Measurements from ENCODE around the gene LRRK1.

LRRK1 gene

GRCh38 chr15:100997442-100997841, 78.3 kb downstream of the LRRK1 start:
- CTCF ChIA-PET = interaction anchor here (0.6 to 18.4 kb wide), 5 partner anchors 11 to 370 kb away, joined by 3 to 757 read pairs (median 5); partner anchors contain the start of gene LRRK1
- no peak overlapping the region for H3K4me3 ChIP-seq (ENCODE audit: low read depth, low read length)
- POLR2A ChIA-PET = interaction anchor here (0.5 kb wide), 1 partner anchor 255 kb away, joined by 4 read pairs; the partner anchor contains the start of gene CHSY1
- TF ChIP-seq CTCF (IDR thresholded peaks at IDR 0.05; ENCODE audit: insufficient read depth, low read length, missing control alignments) = no peak
- no peak for DNase-seq (ENCODE audit: low read depth, low spot score)

- no peak for DNase-seq (ENCODE audit: low read depth, low spot score)
- POLR2A ChIA-PET = interaction anchor here (0.6 kb wide), 1 partner anchor 71 kb away, joined by 3 read pairs; no protein-coding TSS in a partner anchor
- TF ChIP-seq CTCF (IDR thresholded peaks at IDR 0.05; ENCODE audit: insufficient read depth, low read length, missing control alignments) = no peak
- CTCF ChIA-PET = interaction anchor here (0.7 to 18.4 kb wide), 6 partner anchors 10 to 81 kb away, joined by 3 to 757 read pairs (median 5); partner anchors contain the start of gene LRRK1
- H3K4me3 ChIP-seq (ENCODE audit: low read depth, low read length) = no peak overlapping the region
Observed at GRCh38 chr15:100998630-100999029, 79.5 kb downstream of the LRRK1 start.

- DNase-seq (ENCODE audit: low read depth, low spot score) = no peak
- H3K4me3 ChIP-seq (ENCODE audit: low read depth, low read length) = no peak overlapping the region
- TF ChIP-seq CTCF (IDR thresholded peaks at IDR 0.05; ENCODE audit: insufficient read depth, low read length, missing control alignments) = no peak
- POLR2A ChIA-PET = interaction anchor here (0.6 to 2.0 kb wide), 2 partner anchors 71 to 80 kb away, joined by 3 to 5 read pairs; partner anchors contain the start of gene LRRK1
- CTCF ChIA-PET = interaction anchor here (0.7 to 18.4 kb wide), 7 partner anchors 9 to 269 kb away, joined by 3 to 757 read pairs (median 4); partner anchors contain the start of gene LRRK1
Observed at GRCh38 chr15:100999369-100999768, 80.2 kb downstream of the LRRK1 start.

- no peak for DNase-seq (ENCODE audit: low read depth, low spot score)
- no peak overlapping the region for H3K4me3 ChIP-seq (ENCODE audit: low read depth, low read length)
- ChIA-PET POLR2A (interaction anchor here (2.0 kb wide), 1 partner anchor 81 kb away, joined by 5 read pairs; the partner anchor contains the start of gene LRRK1), CTCF (interaction anchor here (1.0 to 18.4 kb wide), 4 partner anchors 8 to 268 kb away, joined by 3 to 757 read pairs (median 82); partner anchors contain the start of gene LRRK1)
- TF ChIP-seq CTCF (IDR thresholded peaks at IDR 0.05; ENCODE audit: insufficient read depth, low read length, missing control alignments) = no peak
Observed at GRCh38 chr15:101000271-101000681, 81.1 kb downstream of the LRRK1 start.

GRCh38 chr15:101001056-101001455, 81.9 kb downstream of the LRRK1 start:
- ChIA-PET CTCF (interaction anchor here (0.8 to 18.4 kb wide), 9 partner anchors 7 to 377 kb away, joined by 3 to 757 read pairs (median 6); partner anchors contain the start of gene LRRK1), POLR2A (interaction anchor here (2.0 kb wide), 1 partner anchor 82 kb away, joined by 5 read pairs; the partner anchor contains the start of gene LRRK1)
- TF ChIP-seq CTCF (IDR thresholded peaks at IDR 0.05; ENCODE audit: insufficient read depth, low read length, missing control alignments) = no peak
- no peak overlapping the region for H3K4me3 ChIP-seq (ENCODE audit: low read depth, low read length)
- no peak for DNase-seq (ENCODE audit: low read depth, low spot score)

GRCh38 chr15:101001796-101002195, 82.6 kb downstream of the LRRK1 start:
- no peak overlapping the region for H3K4me3 ChIP-seq (ENCODE audit: low read depth, low read length)
- TF ChIP-seq CTCF (IDR thresholded peaks at IDR 0.05; ENCODE audit: insufficient read depth, low read length, missing control alignments) = no peak
- POLR2A ChIA-PET = no interaction called here
- CTCF ChIA-PET = interaction anchor here (1.0 to 18.4 kb wide), 6 partner anchors 10 to 377 kb away, joined by 3 to 757 read pairs (median 6); partner anchors contain the start of gene LRRK1
- DNase-seq (ENCODE audit: low read depth, low spot score) = no peak

Measured in AG04449 (cell line).